ENCODE results near the gene EXO1.

DNA sequence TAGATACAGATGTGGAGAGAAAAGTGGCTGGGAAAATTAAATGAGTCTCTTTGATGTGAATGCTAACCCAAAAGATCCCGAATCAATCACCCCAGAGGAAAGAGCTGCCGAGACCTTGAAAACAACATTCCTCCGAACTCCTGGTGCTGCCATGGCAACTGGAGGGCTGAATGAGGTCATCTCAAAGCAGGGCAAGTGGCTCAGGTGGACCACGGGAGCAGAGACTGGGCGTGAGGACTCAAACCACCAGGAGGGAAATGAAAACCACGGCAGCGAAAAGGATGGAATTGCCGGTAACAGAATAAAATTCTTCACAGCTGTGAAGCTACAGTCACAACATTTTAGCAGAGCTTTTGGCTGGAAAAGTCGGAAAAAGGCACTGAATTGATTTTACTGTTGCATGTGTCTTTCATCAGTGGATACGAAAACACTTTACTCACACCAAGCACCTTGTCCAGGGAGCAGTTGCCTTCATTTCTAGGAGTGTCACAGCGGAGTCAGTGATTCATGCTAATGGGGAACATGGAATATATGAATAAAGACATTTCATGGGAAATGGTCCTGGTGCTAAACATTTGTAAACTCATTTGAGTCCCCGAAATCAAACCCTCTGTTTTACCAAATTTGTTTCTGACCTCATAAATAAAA, 86.3 kb downstream of the EXO1 start:
- TF ChIP-seq POLR2AphosphoS5 (IDR thresholded peaks at IDR 0.05; ENCODE audit: low read depth, low read length) (no peak), TCF7L2 (IDR thresholded peaks at IDR 0.05; ENCODE audit: low read depth, low read length) (no peak), SIN3A (IDR thresholded peaks at IDR 0.05; ENCODE audit: borderline replicate concordance, insufficient read depth, low read depth, low read length) (no peak)
- TF ChIP-seq, protein P1, sequence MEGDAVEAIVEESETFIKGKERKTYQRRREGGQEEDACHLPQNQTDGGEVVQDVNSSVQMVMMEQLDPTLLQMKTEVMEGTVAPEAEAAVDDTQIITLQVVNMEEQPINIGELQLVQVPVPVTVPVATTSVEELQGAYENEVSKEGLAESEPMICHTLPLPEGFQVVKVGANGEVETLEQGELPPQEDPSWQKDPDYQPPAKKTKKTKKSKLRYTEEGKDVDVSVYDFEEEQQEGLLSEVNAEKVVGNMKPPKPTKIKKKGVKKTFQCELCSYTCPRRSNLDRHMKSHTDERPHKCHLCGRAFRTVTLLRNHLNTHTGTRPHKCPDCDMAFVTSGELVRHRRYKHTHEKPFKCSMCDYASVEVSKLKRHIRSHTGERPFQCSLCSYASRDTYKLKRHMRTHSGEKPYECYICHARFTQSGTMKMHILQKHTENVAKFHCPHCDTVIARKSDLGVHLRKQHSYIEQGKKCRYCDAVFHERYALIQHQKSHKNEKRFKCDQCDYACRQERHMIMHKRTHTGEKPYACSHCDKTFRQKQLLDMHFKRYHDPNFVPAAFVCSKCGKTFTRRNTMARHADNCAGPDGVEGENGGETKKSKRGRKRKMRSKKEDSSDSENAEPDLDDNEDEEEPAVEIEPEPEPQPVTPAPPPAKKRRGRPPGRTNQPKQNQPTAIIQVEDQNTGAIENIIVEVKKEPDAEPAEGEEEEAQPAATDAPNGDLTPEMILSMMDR (IDR thresholded peaks at IDR 0.05): no peak
- TF ChIP-seq, protein P2, sequence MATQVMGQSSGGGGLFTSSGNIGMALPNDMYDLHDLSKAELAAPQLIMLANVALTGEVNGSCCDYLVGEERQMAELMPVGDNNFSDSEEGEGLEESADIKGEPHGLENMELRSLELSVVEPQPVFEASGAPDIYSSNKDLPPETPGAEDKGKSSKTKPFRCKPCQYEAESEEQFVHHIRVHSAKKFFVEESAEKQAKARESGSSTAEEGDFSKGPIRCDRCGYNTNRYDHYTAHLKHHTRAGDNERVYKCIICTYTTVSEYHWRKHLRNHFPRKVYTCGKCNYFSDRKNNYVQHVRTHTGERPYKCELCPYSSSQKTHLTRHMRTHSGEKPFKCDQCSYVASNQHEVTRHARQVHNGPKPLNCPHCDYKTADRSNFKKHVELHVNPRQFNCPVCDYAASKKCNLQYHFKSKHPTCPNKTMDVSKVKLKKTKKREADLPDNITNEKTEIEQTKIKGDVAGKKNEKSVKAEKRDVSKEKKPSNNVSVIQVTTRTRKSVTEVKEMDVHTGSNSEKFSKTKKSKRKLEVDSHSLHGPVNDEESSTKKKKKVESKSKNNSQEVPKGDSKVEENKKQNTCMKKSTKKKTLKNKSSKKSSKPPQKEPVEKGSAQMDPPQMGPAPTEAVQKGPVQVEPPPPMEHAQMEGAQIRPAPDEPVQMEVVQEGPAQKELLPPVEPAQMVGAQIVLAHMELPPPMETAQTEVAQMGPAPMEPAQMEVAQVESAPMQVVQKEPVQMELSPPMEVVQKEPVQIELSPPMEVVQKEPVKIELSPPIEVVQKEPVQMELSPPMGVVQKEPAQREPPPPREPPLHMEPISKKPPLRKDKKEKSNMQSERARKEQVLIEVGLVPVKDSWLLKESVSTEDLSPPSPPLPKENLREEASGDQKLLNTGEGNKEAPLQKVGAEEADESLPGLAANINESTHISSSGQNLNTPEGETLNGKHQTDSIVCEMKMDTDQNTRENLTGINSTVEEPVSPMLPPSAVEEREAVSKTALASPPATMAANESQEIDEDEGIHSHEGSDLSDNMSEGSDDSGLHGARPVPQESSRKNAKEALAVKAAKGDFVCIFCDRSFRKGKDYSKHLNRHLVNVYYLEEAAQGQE (IDR thresholded peaks at IDR 0.05; ENCODE audit: insufficient read depth in 1 of 2, low read depth in 2 of 2, low read length in 1 of 2): no peak
